IMR-90 (cell line): ENCODE results near the gene CCDC32.

Source experiments
- CTCF ChIP-seq: conservative IDR thresholded peaks from 2 replicates; pipeline ENCODE4 v1.5.1; 2012; ENCODE audit warnings: mild to moderate bottlenecking, low read depth, low read length, improper control_type of control experiment
- POLR2A ChIP-seq: IDR thresholded peaks from 2 replicates; pipeline ENCODE4 v1.6.1; 2012; ENCODE audit warnings: mild to moderate bottlenecking, low read depth, low read length
- RAD21 ChIP-seq: IDR thresholded peaks from 2 replicates; pipeline ENCODE4 v1.6.1; 2012; ENCODE audit warnings: low read length, improper control_type of control experiment
- SMC3 ChIP-seq: fragments of 150-350 bp; IDR thresholded peaks from 2 replicates; pipeline ENCODE4 v1.6.1; 2016; ENCODE audit warnings: low read depth, mild to moderate bottlenecking, antibody characterized with exemption, low read length, moderate library complexity

GRCh38 chr15:40550341-40551037, 14.4 kb downstream of the CCDC32 start:
- no peak for TF ChIP-seq POLR2A
- TF ChIP-seq SMC3 = no peak
- TF ChIP-seq CTCF = no peak
- TF ChIP-seq RAD21 = no peak
